Measurements from ENCODE around the gene TUBG2. TPM values are rescaled to one million over a fixed set of nuclear protein-coding genes. Genes with fewer than 3 reads are reported as not detected.
"Not testable (repeated sequence)": the region's sequence is repeated elsewhere in the genome, so short reads cannot be mapped to it uniquely, and the experiment has no call there.

TUBG2 gene
- total RNA-seq = 5.5 and 6.0 TPM in 2 replicates

GRCh38 chr17:42659079-42659931, at the start of gene TUBG2:
Gene TUBG2 (plus strand): TSS chr17:42659284. CDS start chr17:42659504, 220 bp downstream.
- intact Hi-C loops (cut with micrococcal nuclease) = no loop called here

- intact Hi-C loops (cut with micrococcal nuclease) = loop anchor here (1.0 to 2.0 kb wide), 4 partner anchors 32 to 135 kb away; partner anchors contain the start of gene EZH1
These were observed 49.0 kb upstream of the TUBG2 start for GRCh38 chr17:42609814-42610801.

- intact Hi-C loops (cut with micrococcal nuclease) = no loop called here
These were observed 47.1 kb upstream of the TUBG2 start for GRCh38 chr17:42612013-42612412.

GRCh38 chr17:42613699-42614295, 45.3 kb upstream of the TUBG2 start:
- intact Hi-C loops (cut with micrococcal nuclease) = no loop called here

- intact Hi-C loops (cut with micrococcal nuclease) = no loop called here
These were observed 41.1 kb upstream of the TUBG2 start for GRCh38 chr17:42617956-42618431.

- intact Hi-C loops (cut with micrococcal nuclease) = no loop called here
These were observed 40.5 kb upstream of the TUBG2 start for GRCh38 chr17:42618442-42619150.

GRCh38 chr17:42621987-42622386, 37.1 kb upstream of the TUBG2 start:
- intact Hi-C loops (cut with micrococcal nuclease) = not testable (repeated sequence)

- intact Hi-C loops (cut with micrococcal nuclease) = no loop called here
These were observed 35.8 kb upstream of the TUBG2 start for GRCh38 chr17:42623271-42623670.

GRCh38 chr17:42623732-42624596, 35.1 kb upstream of the TUBG2 start:
- intact Hi-C loops (cut with micrococcal nuclease) = no loop called here

GRCh38 chr17:42627032-42627764, 31.9 kb upstream of the TUBG2 start:
- intact Hi-C loops (cut with micrococcal nuclease) = not testable (repeated sequence)

- intact Hi-C loops (cut with micrococcal nuclease) = no loop called here
These were observed 29.6 kb upstream of the TUBG2 start for GRCh38 chr17:42629411-42630009.

GRCh38 chr17:42632949-42633444, 26.1 kb upstream of the TUBG2 start:
- intact Hi-C loops (cut with micrococcal nuclease) = no loop called here

- intact Hi-C loops (cut with micrococcal nuclease) = no loop called here
These were observed 19.5 kb upstream of the TUBG2 start for GRCh38 chr17:42639525-42640113.

- intact Hi-C loops (cut with micrococcal nuclease) = no loop called here
These were observed 19.0 kb upstream of the TUBG2 start for GRCh38 chr17:42640121-42640520.

- intact Hi-C loops (cut with micrococcal nuclease) = no loop called here
These were observed 16.7 kb upstream of the TUBG2 start for GRCh38 chr17:42642336-42642735.

GRCh38 chr17:42647778-42648177, 11.3 kb upstream of the TUBG2 start:
- intact Hi-C loops (cut with micrococcal nuclease) = no loop called here

GRCh38 chr17:42651392-42651791, 7.7 kb upstream of the TUBG2 start:
- intact Hi-C loops (cut with micrococcal nuclease) = no loop called here

Data from T-helper 2 cell treated with Interferon-gamma antibody and Interleukin-4, amounts not matched to agents 100 ng/mL and 5 ng/mL, for 36 hours (primary cell).